ENCODE results near the gene SLC47A1. TPM values are rescaled to one million over a fixed set of nuclear protein-coding genes. Genes with fewer than 3 reads are reported as not detected.
"Not testable (repeated sequence)": the region's sequence is repeated elsewhere in the genome, so short reads cannot be mapped to it uniquely, and the experiment has no call there.

The SLC47A1 gene
- total and polyA plus RNA-seq, 2 experiments from 2014 or later, result 0.76 to 7.0 TPM

DNA sequence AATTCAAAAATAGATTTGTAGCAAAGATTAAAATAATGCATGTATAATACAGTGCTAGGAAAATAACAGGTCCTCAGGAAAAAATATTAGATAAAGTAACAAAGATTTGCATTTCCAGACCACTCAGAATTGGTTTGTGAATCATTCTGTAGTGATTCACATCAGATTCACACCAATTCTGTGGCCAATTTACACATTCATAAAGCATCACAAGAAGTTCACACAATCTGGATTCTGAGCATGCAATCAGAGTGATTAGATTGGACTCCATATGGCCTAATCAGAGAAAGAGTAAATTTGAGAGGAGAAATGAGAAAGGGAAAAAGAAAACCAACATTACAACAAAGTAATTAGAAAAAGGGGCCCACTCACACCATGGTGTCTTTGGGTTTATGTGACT lies 36.0 kb upstream of the SLC47A1 start:
- in situ Hi-C loops (cut with MboI), result no loop called here

DNA sequence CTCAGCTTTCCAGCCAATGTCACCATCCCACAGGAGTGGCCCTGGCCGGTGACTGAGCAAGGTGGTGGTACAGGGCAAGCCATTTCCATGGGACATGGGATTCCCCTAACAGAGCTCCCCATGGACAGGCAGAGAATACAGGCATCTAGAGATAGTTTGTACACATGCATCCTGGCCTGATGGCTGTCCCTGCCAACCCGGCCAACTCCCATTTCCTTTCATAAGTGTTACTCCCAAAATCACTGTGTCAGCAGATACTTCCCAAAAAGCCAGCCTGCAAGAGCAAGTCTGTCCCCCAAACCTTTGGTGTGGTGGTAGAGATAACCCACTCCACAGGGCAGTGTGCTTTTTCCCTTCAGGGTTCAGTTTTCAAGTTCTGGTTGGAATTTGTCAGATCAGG lies 32.4 kb upstream of the SLC47A1 start:
- no peaks in the 10 kb centered on the region for H3F3A ChIP-seq (ENCODE audit: insufficient read depth)
- H3K9me2 ChIP-seq (ENCODE audit: insufficient read depth), result no peaks in the 10 kb centered on the region
- H3K4me2 ChIP-seq (ENCODE audit: unreplicated experiment), result no peak overlapping the region
- WGBS, 2 experiments (ENCODE audit: low coverage in 1 of 2, low lambda C conversion rate in 2 of 2, missing lambda C conversion rate in 2 of 2), result 31 to 42% methylated on average over 2 of the region's 2 CpGs
- H2AFZ ChIP-seq, result no peak overlapping the region
- DNase-seq, result no peak
- no peak overlapping the region for H3K27ac ChIP-seq
- H3K4me3 ChIP-seq, result no peak overlapping the region
- no peaks in the 10 kb centered on the region for H3K4me1 ChIP-seq (ENCODE audit: insufficient read depth)
- TF ChIP-seq EZH2 (IDR thresholded peaks at IDR 0.05; ENCODE audit: insufficient read depth, poor library complexity, severe bottlenecking), result no peak
- TF ChIP-seq EZH2phosphoT487 (IDR thresholded peaks at IDR 0.05; ENCODE audit: insufficient read depth, low read depth), result no peak
- no peaks in the 10 kb centered on the region for H3K9me3 ChIP-seq (ENCODE audit: low read depth)
- in situ Hi-C loops (cut with MboI), result no loop called here
- H3K79me2 ChIP-seq (ENCODE audit: insufficient read depth), result no peaks in the 10 kb centered on the region
- H4K20me1 ChIP-seq (ENCODE audit: insufficient read depth), result no peaks in the 10 kb centered on the region
- H3K36me3 ChIP-seq (ENCODE audit: low read depth), result no peaks in the 10 kb centered on the region
- no peak overlapping the region for H3K9ac ChIP-seq
- H3K27me3 ChIP-seq (replicated peaks; ENCODE audit: insufficient read depth), result peaks cover 12% of the 10 kb centered on the region; the same call in 1 of the 2 replicates

More for the DNA sequence above, 36.0 kb upstream of the SLC47A1 start:
- Histone ChIP-seq H3K9ac (no peak overlapping the region), H3K4me3 (no peak overlapping the region), H3K4me2 (ENCODE audit: unreplicated experiment) (no peak overlapping the region), H3K27ac (no peak overlapping the region), H3K9me2 (ENCODE audit: insufficient read depth) (no peaks in the 10 kb centered on the region), H3K9me3 (ENCODE audit: low read depth) (no peaks in the 10 kb centered on the region), H3K27me3 (replicated peaks; ENCODE audit: insufficient read depth) (peaks cover 9% of the 10 kb centered on the region; the same call in 1 of the 2 replicates), H3K4me1 (ENCODE audit: insufficient read depth) (no peaks in the 10 kb centered on the region), H3K79me2 (ENCODE audit: insufficient read depth) (no peaks in the 10 kb centered on the region), H3K36me3 (ENCODE audit: low read depth) (no peaks in the 10 kb centered on the region), H2AFZ (no peak overlapping the region), H4K20me1 (ENCODE audit: insufficient read depth) (no peaks in the 10 kb centered on the region), H3F3A (ENCODE audit: insufficient read depth) (no peaks in the 10 kb centered on the region)
- peak; percentile 21 for DNase-seq
- TF ChIP-seq EZH2 (IDR thresholded peaks at IDR 0.05; ENCODE audit: insufficient read depth, poor library complexity, severe bottlenecking) (no peak), EZH2phosphoT487 (IDR thresholded peaks at IDR 0.05; ENCODE audit: insufficient read depth, low read depth) (no peak)

DNA sequence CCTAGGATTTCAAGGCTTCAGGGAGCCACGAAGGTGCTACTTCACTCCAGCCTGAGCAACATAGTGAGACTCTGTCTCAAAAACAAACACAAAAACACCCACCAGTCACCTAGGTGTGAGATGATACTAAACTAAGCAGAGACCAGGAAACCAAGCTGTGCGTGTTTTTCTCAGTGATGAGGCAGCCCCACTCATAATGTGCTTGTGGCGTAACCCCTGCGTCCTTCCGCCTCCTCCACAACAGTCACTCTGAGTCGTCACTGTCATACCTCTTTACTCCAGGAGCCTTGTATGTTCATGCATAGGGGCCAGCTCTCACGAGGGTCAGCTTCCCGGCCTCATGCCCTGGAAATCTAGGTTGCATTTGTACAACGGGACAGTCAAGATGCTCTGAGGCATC lies 31.1 kb upstream of the SLC47A1 start:
- H3K79me2 ChIP-seq (ENCODE audit: insufficient read depth), result no peaks in the 10 kb centered on the region
- H3K9me2 ChIP-seq (ENCODE audit: insufficient read depth), result no peaks in the 10 kb centered on the region
- H3K4me1 ChIP-seq (ENCODE audit: insufficient read depth), result no peaks in the 10 kb centered on the region
- no peak overlapping the region for H2AFZ ChIP-seq
- no peaks in the 10 kb centered on the region for H3K36me3 ChIP-seq (ENCODE audit: low read depth)
- no peak for DNase-seq
- in situ Hi-C loops (cut with MboI), result no loop called here
- WGBS, 2 experiments (ENCODE audit: low coverage in 1 of 2, low lambda C conversion rate in 2 of 2, missing lambda C conversion rate in 2 of 2), result 73 to 74% methylated on average over 9 of the region's 9 CpGs
- H3K27ac ChIP-seq, result no peak overlapping the region
- H3K9me3 ChIP-seq (ENCODE audit: low read depth), result no peaks in the 10 kb centered on the region
- H3K4me3 ChIP-seq, result no peak overlapping the region
- H4K20me1 ChIP-seq (ENCODE audit: insufficient read depth), result no peaks in the 10 kb centered on the region
- H3K9ac ChIP-seq, result no peak overlapping the region
- H3K4me2 ChIP-seq (ENCODE audit: unreplicated experiment), result no peak overlapping the region
- TF ChIP-seq EZH2phosphoT487 (IDR thresholded peaks at IDR 0.05; ENCODE audit: insufficient read depth, low read depth), result no peak
- TF ChIP-seq EZH2 (IDR thresholded peaks at IDR 0.05; ENCODE audit: insufficient read depth, poor library complexity, severe bottlenecking), result no peak
- no peaks in the 10 kb centered on the region for H3F3A ChIP-seq (ENCODE audit: insufficient read depth)
- peaks cover 12% of the 10 kb centered on the region; the same call in 1 of the 2 replicates for H3K27me3 ChIP-seq (replicated peaks; ENCODE audit: insufficient read depth)

GRCh38 chr17:19505561-19505960 lies 28.1 kb upstream of the SLC47A1 start:
- H4K20me1 ChIP-seq (ENCODE audit: insufficient read depth); in situ Hi-C loops (cut with MboI); H3K27ac ChIP-seq; H3K27me3 ChIP-seq (replicated peaks; ENCODE audit: insufficient read depth); H3K9ac ChIP-seq; H3F3A ChIP-seq (ENCODE audit: insufficient read depth); H3K79me2 ChIP-seq (ENCODE audit: insufficient read depth); H3K4me2 ChIP-seq (ENCODE audit: unreplicated experiment); H3K9me3 ChIP-seq (ENCODE audit: low read depth); H3K36me3 ChIP-seq (ENCODE audit: low read depth); H3K4me3 ChIP-seq; H3K9me2 ChIP-seq (ENCODE audit: insufficient read depth); H3K4me1 ChIP-seq (ENCODE audit: insufficient read depth); DNase-seq; H2AFZ ChIP-seq: not testable (repeated sequence)
- 47 to 67% methylated on average over 2 to 4 of the region's 4 CpGs for WGBS, 2 experiments (ENCODE audit: low coverage in 1 of 2, low lambda C conversion rate in 2 of 2, missing lambda C conversion rate in 2 of 2)

Measured in GM23248 (cell line).